Epidermal melanocyte (primary cell): Measurements from ENCODE around the gene RPTOR.
A peak's percentile ranks its signal among the peaks of the same experiment; 100 is the strongest.

Experiments
- DNase-seq: peaks from one replicate; pipeline ENCODE4 v3.0.0; 2011; ENCODE audit warnings: low spot score; ENCODE audit not compliant: insufficient read length

Gene RPTOR

DNA sequence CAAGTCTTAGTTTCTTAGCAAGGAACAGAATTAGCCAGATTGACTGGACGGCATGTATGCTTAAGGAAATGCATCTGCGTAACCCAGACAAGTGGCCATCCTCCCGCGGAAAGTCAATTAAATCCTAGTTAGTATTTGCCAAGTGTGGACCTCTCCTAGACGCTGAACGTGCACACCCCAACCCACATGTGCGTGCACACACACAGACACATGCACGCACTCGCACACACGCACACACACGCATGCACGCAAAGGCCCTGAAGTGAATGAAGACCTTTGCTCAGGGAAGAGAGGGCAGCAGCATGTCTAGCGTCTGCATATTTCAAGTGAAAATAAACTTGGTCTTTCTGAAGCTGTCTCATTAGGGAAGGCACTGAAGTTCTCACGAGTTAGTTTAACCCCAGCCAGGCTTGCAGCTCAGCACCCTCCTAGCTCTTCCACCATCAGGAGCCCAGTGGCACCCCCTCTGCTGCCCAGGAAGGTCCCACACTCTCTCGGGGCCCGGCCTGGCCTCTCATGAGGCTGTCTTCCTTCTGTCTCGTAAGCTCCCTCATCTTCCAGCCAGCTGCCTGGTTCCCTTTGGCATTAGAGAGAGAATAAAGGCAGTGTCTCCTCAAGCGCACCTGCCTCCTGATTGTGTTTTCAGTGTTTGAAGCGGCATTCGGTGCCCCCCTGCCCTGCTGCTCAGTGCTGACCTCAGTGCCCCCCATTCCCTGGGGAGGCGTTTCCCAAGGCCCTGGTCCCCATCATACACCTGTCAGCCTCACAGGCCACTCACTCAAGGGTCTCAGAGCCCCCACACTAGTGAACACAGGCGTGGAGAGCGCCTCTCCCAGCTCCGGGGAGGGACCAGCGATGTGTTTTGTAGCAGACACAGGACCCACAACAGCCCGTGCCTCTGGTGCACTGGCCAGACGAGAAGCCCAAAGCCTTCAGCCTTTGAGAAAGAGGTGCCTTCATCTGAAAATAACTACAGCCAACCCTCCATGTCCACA lies 394.8 kb downstream of the RPTOR start:
- no peak for DNase-seq

DNA sequence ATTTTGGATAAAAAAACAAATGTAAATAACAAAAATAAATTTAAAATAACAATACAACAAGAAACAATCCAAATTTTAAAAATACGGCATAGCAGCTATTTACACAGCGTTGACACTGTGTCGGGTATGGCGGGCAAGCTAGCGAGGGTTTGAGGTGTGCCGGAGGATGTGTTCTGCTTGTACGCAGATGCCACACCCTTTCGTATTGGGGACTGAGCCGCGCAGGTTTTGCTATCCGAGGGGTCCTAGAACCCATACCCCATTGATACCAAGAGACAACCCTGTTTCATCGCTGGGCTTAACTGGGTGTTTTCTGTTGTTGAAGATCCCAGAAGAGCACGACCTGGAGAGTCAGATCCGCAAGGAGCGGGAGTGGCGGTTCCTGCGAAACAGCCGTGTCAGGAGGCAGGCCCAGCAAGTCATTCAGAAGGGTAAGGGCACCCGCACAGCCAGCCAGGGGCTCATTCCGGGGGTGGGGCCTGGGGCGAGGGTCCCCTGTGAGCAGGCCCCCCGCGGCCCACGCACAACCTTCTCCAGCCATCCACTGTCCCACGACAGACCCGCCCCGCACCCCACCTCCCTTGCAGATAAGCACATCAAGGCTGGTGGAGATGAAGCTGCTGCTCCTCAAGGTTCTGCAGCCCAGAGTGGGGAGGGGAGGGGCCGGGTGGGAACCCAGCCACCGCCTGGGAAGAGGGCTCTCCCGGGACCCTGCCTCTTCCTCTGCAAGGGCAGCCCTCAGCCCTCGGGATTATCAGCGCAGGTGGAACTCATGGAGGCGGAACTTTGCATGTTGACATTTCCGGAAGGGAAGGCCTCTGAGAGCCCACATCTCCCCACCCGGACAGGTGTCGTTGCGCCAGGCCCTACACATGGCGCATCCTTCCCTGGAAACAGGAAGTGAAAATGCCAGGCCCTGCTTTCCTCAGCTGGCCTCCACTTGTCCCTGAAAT lies 395.8 kb downstream of the RPTOR start:
- DNase-seq: no peak

DNA sequence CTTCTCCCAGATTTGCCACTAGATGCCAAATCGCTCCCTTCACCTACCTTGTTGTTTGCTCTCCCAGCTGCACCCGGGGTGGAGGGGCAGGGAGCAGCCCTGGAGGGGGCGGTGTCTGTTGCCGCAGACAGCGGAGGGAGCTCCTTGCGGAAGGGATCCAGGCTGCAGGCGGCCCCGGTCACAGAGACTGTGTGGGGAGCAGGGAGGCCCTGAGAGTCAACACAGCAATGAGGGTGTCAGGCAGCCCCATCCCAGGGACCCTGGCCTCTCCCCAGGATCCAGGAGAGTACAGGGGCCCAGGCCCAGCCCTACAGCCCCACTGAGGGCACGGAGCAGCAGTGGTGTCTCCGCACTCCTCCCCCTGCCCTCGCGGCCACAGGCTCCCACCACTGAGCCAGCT lies 396.5 kb downstream of the RPTOR start:
- no peak for DNase-seq

DNA sequence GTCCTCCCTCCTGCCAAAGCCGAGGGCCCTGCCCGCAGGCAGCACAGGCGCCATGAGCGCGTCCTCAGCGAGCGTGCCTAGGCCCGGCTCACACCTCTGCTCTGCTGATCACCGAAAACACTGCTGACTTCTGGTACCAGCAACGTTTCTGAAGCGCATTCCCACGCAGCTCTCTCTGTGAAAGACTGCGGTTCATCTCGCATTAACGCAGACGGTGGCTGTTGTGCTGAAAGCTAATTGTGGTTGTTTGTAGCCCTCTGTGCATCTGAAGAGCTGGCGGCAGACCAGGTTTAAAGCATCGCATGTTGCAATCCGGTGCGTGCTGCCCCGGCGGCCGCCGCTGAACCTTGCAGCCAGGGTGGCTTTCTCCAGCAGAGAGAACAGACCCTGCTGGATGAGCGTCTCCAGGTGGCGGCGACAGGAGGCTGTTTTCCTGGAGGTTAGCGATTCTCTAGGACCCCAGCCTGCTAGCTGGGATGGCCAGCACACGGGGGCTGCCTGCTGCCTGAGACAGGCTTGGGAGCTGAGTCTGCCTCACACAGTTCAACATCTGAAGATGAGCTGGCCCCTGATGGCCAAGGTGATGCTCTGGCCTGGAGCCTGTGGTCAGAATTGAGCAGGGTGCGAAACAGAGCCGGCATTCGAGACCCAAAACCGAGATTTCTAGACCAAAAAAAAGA lies 397.2 kb downstream of the RPTOR start:
- no peak for DNase-seq

DNA sequence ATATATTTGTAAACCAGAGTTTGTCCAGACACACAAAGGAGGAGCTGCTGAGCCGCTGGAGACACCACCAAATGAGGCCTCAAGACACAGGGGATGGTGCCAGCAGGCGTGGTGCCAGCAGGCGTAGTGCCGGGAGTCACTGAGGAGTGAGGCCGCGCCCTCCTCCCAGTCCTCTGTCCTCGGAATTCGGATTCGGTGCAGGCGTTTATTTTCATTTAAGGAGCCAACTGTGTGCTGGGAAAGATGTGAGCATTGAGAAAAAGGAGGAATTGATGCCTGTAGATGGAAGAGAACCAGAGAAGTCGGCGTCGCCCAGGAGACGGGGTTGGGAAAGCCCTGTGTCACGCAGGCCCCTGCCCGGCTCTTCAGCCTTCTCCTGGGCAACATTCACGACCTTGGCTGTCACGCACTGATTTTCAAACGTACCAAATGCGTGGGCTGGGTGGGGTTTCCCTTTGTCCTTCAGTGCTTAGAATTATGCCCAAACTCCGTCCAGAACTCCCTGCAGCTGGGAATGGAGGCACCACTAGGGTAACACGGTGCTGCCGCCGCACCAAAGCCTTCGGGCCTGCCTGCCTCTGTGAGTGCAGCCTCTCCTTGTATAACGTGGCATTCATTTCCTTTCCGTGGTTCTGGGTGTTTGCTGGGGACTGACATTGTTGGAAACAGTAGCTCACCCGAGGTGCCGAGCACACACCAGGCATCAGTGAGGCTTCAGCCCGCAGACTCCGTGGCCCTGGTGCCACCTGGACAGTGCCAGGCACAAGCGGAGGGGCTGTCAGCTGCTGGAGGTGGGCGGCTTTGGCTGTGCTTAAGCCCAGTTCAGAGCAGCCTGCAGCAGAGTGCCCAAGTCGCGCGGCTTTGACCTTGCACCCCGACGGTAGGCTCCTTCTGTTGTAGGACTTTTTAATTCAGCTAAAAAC lies 398.0 kb downstream of the RPTOR start:
- peak; percentile 74 for DNase-seq

DNA sequence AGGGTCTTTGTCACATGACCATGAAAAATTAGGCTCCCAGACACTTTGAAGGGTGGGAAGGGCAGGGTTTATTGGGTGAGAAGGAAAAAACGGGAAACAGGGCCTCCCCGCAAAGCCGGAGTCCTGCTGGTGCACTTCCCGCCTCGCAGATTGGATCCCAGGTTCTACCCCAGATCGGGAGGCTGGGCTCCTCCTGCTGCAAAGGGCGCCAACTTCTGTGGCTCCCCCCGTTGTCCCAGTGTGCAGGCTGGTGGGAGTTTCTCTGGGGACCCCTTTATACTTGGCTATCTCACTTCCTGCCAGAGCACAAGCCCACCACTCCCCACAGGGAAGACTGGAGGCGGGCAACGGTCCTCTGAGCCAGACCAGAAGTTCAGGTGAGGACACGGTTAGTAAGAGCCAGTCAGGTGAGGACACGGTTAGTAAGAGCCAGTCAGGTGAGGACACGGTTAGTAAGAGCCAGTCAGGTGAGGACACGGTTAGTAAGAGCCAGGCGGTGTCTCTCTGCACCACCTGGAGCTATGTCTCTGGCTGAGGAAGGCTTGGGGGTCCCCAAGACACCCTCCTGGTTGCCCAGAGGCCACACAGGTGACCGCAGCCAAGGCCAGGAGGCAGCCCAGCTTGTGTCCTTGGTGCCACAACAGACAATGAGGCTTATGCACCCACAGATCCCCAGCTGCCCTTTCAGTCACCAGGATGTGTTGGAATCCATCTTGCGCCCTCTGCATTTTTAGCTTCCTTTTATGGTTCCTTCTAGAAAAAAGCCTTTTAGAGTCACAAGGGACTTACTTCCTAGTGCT lies 398.9 kb downstream of the RPTOR start:
- no peak for DNase-seq

DNA sequence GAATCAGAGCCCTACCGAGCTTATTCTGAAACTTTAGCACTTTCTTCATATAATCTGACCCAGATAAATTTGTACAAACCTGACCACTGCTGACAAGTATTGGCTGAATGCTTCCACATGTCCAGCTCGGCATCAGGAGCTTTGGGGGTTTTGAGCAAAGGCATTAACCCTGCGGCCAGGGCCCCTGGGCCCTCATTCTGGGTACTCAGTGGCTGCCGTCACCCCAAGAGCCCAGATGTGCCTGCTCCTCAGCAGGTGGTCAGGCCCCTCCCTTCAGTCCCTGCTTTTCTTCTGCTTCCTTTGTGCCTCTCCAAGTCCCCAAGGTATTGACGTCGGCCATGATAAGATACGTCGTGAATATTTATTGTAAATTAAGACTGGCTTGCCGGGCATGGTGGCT lies 399.7 kb downstream of the RPTOR start:
- no peak for DNase-seq

DNA sequence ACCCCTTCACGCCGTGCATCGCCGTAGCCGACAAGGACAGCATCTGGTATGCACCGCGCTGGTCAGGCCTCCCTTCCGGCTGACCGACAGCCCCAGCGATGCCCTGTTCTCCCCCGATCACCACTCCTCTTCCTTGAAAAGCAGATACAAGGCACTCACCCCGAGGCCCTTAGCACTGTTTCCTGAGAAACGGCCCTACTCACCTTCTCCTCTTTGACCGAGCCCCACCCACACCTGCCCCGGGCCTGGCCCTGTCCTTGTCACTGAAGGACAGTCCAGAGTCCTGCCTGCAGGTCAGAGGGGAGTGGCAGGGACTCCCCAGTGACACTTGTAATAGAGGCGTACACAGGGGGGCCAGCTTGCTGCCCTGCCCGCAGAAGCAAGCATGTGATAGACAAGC lies 401.1 kb downstream of the RPTOR start:
- no peak for DNase-seq

DNA sequence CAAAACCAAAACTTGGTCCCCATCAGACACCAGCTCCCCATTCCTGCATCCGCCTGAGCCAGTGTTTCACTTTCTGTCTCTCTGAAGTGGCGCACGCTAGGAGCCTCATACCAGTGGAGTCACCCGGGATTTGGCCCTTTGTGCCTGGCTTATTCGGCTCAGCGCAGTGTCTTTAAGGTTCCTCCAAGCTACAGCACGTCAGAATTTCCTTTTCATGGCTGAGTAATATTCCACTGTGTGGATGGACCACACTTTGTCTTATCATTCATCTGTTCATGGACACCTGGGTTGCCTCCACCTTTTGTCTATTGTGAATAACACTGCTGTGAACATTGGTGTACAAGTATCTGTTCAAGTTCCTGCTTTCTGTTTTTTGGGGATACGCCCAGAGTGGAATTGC lies 401.8 kb downstream of the RPTOR start:
- DNase-seq: no peak

DNA sequence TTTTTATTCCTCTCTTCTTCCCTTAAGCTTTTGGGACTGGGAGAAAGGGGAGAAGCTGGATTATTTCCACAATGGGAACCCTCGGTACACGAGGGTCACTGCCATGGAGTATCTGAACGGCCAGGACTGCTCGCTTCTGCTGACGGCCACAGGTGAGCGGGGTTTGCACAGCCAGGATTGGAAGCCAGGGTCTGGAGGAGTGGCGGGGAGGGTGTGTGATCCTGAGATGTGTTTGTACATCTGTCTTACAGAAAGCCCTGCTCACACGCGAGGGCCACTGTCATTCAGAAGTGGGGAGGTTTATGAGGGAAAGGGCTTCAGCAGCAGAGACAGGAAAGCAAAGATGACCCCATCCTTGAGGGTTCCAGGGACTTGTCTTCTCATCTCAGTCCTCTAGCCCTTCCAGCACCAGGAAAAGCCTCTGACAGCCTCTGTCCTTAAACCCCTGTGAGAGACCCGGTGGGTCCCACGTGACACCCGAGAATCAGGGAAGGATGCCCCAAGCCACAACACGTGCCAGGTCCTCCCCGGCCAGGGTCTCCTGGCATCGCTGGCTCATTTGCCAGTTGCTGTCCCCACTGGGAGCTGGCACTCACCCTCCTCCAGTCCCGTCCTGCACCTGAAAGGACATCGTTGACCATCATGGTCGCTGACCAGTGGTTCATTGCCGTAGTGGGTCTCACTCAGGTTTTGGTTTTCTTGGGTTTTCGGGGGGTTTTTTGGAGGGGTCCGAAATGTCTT lies 402.7 kb downstream of the RPTOR start:
- DNase-seq: no peak

DNA sequence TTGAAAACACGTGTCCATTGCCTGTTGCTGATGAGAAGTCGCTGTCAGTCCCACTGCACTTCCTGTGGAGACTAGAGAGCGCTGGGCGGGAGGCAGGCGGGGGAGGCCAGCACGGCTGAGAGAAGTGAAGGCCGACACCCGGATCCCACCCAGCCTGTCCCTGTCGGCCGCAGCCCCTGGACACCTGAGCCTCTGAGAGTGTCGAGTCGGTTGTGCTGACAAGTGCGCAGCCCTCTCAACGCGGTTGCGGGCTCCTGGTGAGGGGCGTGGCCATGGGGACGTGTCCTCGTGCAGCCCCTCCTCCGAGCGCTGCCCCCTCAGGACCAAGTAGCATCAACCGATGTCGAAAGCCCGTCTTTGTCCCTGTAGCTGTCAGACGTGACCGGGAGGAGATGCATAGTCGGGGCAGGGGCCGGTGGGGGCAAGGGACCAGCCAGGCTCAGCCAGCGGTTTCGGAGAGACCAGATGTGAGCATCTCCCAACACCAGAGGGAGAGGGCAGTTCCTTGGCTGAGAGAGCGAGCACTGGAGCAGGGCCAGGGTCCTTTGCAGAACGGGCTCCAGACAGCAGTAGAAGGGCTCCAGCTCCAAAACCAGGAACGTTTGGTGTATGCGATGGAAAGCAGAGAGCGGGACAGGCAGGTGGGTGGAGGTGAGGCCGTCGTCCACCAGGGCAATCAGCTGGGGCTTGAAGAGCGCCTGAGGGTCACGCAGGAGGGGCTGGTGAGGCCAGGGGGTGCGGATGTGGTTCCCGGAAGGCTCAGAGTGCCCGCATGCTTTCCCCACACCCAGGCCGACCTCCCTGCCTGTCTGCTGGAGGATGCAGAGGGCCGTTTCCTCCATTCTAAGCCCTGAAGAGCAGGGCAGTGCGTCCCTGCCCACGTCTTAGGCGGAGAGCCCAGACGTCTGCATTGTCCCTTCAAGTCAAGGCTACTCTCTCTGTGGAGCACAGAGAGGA lies 403.7 kb downstream of the RPTOR start:
- no peak for DNase-seq

DNA sequence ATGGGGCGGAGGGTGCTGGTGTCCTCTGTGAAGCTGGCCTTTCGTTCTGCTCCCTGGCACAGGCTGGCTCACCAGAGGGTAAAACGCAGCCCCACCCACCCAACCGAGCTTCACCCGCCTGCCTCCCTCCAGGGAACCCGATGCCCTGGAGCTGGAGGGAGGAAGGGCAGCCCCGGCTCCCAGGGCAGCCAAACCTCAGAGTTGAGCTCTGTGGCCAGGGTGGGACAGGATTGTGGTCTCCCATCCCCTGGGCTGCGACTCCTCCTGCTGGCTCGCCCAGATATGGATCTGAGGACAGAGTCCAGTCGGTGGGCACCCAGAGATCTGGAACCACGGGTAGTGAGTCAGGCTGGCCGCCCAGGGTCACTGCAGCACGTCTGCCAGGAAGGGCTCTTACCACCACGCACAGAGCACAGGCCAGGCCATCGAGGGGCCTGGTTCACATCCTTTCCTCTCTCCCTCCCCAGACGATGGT lies 404.4 kb downstream of the RPTOR start:
- no peak for DNase-seq

DNA sequence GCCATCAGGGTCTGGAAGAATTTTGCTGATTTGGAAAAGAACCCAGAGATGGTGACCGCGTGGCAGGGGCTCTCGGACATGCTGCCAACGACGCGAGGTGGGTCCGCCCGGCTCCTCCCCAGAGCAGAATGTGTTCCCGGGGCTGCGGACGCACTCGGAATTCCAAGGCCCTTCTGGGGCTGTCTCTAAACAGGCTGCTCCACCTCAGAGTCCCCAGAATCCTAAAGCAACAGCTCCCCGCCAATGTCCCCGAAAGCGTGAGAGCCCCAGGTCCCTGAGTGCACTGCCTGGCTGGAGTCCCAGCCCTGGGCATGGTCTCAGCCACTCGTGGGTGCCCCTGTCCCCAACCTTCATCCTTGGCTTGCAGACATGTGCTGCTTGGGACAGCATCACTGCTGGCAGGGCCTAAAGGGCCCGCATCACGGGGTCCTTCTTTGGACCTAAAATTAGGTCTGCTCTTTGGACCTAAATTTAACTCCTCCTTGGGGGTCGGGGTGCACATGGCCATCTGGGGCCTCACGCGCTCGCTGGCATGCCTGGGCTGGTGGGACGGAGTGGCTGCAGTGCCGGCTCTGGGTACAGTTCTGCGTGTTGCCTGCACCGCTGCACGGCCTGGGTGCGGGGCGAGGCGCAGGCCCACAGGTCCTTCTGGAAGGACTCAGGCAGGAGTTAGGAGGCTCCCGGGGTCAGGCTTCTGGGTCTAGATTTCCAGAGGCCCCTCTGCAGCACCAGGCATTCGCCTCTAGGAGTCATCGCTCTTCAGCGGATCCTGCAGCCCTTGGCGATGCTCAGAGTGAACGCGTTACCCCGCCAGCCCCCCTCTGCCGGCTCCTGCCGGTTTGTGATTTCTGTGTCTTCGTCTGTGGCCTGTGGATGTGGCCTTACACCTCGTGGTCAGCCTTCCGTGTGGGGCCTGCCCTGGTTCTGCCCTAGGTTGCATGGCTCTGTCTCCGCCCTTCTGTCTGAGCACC lies 405.1 kb downstream of the RPTOR start:
- DNase-seq: no peak

DNA sequence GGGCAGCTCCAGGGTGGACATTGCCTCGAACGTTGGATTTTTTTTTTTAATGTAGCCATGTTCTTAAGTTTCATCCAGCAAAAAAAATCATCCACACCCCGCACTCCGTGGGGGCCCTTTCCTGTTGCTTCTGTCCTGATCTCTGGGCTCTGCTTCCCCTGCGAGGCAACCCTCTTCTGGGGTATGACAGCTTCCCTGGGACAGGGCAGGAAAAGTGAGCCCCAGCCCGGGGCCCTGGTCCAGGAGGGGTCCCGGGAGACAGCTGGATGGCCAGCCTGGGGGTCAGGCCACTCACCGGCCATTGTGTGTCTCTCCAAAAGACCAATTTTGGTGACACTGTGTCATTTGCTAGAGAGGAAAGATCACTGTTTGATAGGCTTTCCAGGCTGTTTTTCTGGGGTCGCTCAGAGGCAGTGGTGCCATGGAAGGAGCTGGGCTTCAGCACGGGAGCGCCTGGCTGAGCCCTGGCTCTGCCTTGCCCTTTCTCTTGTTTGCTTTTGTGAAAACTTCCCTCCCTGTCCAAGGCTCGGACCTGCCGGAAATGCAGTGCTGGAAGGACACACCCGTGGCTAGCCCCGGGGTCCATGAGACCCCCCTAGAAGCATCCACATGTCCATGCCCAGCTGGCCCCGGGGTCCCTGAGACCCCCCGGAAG lies 406.0 kb downstream of the RPTOR start:
- DNase-seq: no peak

DNA sequence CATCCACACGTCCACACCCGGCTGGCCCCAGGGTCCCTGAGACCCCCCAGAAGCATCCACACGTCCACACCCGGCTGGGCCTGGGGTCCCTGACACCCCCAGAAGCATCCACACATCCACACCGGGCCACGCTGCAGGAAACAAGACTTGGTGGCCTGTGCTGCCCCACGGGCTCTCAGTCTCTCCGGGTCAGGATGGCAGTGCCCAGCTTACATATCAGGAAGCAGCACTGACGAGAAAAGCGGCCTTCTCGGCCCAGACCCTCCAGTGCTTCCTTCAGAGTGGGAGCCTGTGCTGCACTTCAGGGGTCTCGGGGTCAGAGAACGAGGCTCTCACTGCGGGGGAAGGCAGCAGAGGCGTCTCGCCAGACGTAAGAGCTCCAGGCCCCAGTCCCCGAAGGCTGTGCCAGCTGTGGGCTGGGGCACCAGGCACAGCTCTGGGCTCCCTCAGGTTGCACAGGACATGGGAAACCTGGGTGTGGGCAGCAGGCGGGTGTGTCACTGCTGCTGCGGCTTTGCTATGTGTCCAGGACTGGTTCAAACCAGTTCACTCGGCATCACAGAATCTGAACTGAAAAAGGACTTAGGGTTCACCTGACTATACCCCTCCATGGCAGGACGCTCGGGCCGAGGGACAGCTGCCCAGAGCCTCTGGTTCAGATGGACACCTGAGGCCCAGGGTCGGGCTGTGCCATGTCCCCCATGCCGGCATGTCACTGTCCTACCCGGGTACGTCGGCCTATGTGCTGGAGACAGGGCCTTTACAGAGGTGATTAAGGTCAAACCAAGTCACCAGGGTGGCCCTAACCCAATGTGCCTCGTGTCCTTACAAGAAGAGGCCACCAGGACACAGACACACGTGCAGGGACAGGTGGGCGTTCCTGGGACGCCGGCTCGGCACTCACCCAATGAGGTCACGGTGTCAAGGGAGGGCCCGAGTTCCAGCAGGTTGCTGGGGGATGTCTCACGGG lies 406.8 kb downstream of the RPTOR start:
- no peak for DNase-seq
